Epithelial cell of alveolus of lung (primary cell): ENCODE measurements around the gene FAM156B. TPM values are rescaled to one million over a fixed set of nuclear protein-coding genes. Genes with fewer than 3 reads are reported as not detected.

Source experiments
- total RNA-seq: library from RNA; depleted of rRNA; stranded (reverse); fragments of >200 nt; gene quantifications from 2 replicates; pipeline ENCODE4 v1.2.1, GENCODE V29; 2015

FAM156B gene, protein sequence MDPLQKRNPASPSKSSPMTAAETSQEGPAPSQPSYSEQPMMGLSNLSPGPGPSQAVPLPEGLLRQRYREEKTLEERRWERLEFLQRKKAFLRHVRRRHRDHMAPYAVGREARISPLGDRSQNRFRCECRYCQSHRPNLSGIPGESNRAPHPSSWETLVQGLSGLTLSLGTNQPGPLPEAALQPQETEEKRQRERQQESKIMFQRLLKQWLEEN
- total RNA-seq = 14.4 and 22.3 TPM in 2 replicates

DNA sequence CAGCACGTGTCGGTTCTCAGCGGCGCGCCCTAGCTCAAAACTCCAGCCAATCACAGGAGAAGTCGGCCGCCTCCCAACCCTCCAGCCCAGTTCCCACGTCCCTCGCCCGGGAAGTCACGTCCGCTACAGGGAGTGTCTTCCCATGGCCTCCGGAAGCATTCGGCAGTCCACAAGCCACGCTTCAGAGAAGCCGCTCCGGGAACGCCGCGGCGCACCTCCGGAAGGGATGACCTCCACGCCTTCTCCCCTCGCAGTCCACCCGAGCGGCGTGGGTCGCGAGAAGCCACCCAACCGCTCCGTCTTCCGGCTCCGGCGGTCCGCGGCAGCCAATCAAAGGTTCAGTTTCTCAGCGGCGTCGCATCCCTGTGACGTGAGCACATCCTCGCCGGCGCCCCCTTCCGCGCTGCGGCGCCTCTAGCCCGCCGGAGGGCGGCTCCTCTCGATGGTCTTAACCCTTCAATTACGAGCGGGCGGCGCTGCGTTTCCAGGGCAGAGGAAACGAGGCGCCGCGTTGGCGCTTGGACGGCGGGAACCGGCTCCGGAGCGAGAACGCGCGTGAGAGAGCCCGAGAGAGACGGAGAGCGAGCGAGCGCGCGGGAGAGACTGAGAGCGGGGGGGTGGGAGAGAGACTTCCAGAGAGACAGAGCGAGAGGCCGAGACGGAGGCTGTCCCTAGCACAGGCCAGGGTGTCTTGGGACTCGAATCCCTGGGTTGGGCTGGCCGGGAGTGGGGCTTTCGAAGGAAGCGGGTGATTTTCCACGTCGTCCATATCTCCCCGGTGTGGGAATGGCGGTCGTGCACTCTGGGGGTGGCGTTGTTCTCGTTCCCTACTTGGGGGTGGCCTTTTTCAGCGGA, at the start of gene FAM156B:
TSS of gene FAM156B (plus strand) at position 476 of the 855 bp plus-strand sequence. CDS start 9,896 bp downstream, outside the sequence.

DNA sequence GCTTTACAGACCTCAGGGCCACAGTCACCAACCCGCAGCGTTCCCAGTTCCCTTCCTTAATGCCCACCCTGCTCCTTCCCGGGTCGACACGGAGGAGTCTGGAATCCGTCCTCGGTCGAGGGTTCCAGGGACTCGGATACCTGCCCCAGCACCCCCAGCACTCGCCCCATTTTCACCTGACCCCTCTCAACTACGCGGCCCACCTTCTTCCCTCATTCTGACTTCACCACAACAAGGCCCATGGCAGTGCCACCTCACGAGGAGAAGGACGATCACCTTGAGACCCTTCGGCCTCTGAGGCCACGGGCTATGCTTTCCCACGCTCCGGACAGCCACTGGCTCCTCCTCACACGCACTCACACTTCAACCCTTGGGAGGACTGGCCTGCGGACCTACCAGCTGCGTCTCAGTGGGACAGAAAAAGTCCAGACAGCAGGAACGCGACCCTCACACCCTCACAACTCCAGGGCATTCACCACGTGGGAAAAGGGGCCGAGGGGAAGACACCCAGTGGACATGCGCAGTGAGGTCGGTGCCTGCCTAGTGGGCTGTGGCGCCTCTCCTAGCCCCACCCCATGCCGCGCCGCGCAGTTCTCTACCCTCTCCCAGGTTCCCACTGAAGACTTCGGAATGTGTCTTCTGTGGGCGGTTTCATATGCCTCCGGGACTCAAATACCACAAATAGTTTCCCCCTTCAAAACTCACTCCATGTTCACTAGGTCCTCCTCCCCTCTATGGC, 29.4 kb upstream of the FAM156B start, which contains the start of gene XAGE3:
TSS of gene XAGE3 (minus strand) at position 474 of the 739 bp plus-strand sequence. CDS start 950 bp downstream, outside the sequence.

Other genes starting within 250 kb of the FAM156B start
- not detected in 2 replicates for gene SSX7, start 242.4 kb upstream of the FAM156B start, total RNA-seq
- not detected in 2 replicates for gene SSX2, start 190.2 kb upstream of the FAM156B start, total RNA-seq
- not detected in 2 replicates for gene SSX2B, start 146.1 kb upstream of the FAM156B start, total RNA-seq
- gene SPANXN5, start 99.9 kb upstream of the FAM156B start, total RNA-seq = not detected in 2 replicates
- not detected in 2 replicates for gene XAGE5, start 86.0 kb upstream of the FAM156B start, total RNA-seq
- not detected in 2 replicates for gene XAGE3, start 29.2 kb upstream of the FAM156B start, total RNA-seq
- 4.0 and 19.5 TPM in 2 replicates for gene FAM156A, start 61.2 kb downstream of the FAM156B start, total RNA-seq
- 3.7 and 9.8 TPM in 2 replicates for gene GPR173, start 151.5 kb downstream of the FAM156B start, total RNA-seq
- gene TSPYL2, start 185.0 kb downstream of the FAM156B start, total RNA-seq = 16.0 and 18.8 TPM in 2 replicates
- 1.8 and 10.6 TPM in 2 replicates for gene KANTR, start 196.8 kb downstream of the FAM156B start, total RNA-seq